ENCODE data around the gene EMC9. TPM values are rescaled to one million over a fixed set of nuclear protein-coding genes. Genes with fewer than 3 reads are reported as not detected.

The EMC9 gene
- total and polyA plus RNA-seq, 2 of the 8 experiments (the other 6 are each of a cell fraction or from before 2014, with no cell fraction given), result 38.4 to 47.2 TPM

- no peak overlapping the region for H3K4me3 ChIP-seq (ENCODE audit: extremely low read depth in 1 of 4, insufficient read depth in 2 of 4, low read depth in 3 of 4, low read length in 4 of 4)
- H3K9me3 ChIP-seq (ENCODE audit: insufficient read depth in 2 of 2, low read depth in 1 of 2, low read length in 1 of 2), result no peaks in the 10 kb centered on the region
- no peak overlapping the region for H3K4me2 ChIP-seq (ENCODE audit: insufficient read depth in 1 of 2, low read depth in 2 of 2, low read length in 2 of 2)
- H3K4ac ChIP-seq (replicated peaks; ENCODE audit: insufficient read length, low read depth, low read length), result no peak overlapping the region
- H3K18ac ChIP-seq (ENCODE audit: extremely low read depth, low read length), result no peak overlapping the region
- H3K14ac ChIP-seq (ENCODE audit: insufficient read length), result no peak overlapping the region
- H4K91ac ChIP-seq (replicated peaks; ENCODE audit: insufficient read length, low read length), result no peak overlapping the region
- ChIA-PET CTCF (ENCODE audit: partially characterized antibody) (interaction anchor here (1.0 to 3.7 kb wide), 8 partner anchors 8 to 60 kb away, joined by 3 to 26 read pairs (median 5); partner anchors contain the start of genes EMC9, IRF9 and PSME1), POLR2A (ENCODE audit: partially characterized antibody) (interaction anchor here (0.8 to 9.6 kb wide), 16 partner anchors 8 to 91 kb away, joined by 3 to 86 read pairs (median 6); partner anchors contain the start of genes EMC9, IRF9, PCK2 and PSME1)
- DNase-seq (ENCODE audit: low read depth in 1 of 2, low spot score in 2 of 2) (no peak), FAIRE-seq (no peak)
- no peak overlapping the region for H3K9ac ChIP-seq (replicated peaks in 1 of 4; ENCODE audit: extremely low read depth in 1 of 4, low read depth in 3 of 4, low read length in 3 of 4)
- H4K8ac ChIP-seq (ENCODE audit: extremely low read depth, insufficient read depth, low read length), result no peak overlapping the region
- no peak overlapping the region for H3K56ac ChIP-seq (replicated peaks; ENCODE audit: insufficient read length, low read depth, low read length)
- H2BK20ac ChIP-seq (ENCODE audit: low read length), result no peak overlapping the region
- H2AFZ ChIP-seq (ENCODE audit: low read length), result no peak overlapping the region
- H2BK12ac ChIP-seq (ENCODE audit: low read depth, low read length), result no peak overlapping the region
- 92% methylated on average over 3 of the region's 3 CpGs; no CpG with 5 or more reads in 1 of the 2 experiments for WGBS, 2 experiments (ENCODE audit: extremely low coverage in 1 of 2, insufficient coverage in 1 of 2, insufficient read length in 1 of 2, insufficient replicate concordance in 2 of 2, low coverage in 1 of 2, low lambda C conversion rate in 2 of 2, missing lambda C conversion rate in 1 of 2)
- H2BK15ac ChIP-seq (ENCODE audit: low read length), result no peak overlapping the region
- no peaks in the 10 kb centered on the region for H3K27me3 ChIP-seq (replicated peaks in 1 of 4; ENCODE audit: control insufficient read depth in 3 of 4, extremely low read depth in 1 of 4, insufficient read depth in 3 of 4, low read length in 3 of 4)
- H2BK120ac ChIP-seq (replicated peaks; ENCODE audit: low read depth, low read length), result no peak overlapping the region
- H3K79me2 ChIP-seq (ENCODE audit: control insufficient read depth in 1 of 2, insufficient read depth in 2 of 2, low read length in 2 of 2), result peaks cover 0 to 28% of the 10 kb centered on the region in 2 experiments; a peak in 3 of 4 replicates
- 0 out of 2 replicates have a peak overlapping the region, but pooled peaks have one; percentile 71 for H2AK5ac ChIP-seq (ENCODE audit: low read depth, low read length)
- no peak overlapping the region for H3K27ac ChIP-seq (ENCODE audit: low read depth, low read length)
- peaks cover 0 to 10% (median 7%) of the 10 kb centered on the region in 4 experiments; a peak in 5 of 7 replicates for H3K4me1 ChIP-seq (replicated peaks in 1 of 4; ENCODE audit: control insufficient read depth in 3 of 4, insufficient read depth in 4 of 4, low read length in 3 of 4)
- no peak overlapping the region for H2BK5ac ChIP-seq (ENCODE audit: low read depth, low read length)
- H4K20me1 ChIP-seq (replicated peaks in 1 of 2; ENCODE audit: control insufficient read depth in 1 of 2, insufficient read depth in 2 of 2, low read length in 2 of 2), result peaks cover 0 to 19% of the 10 kb centered on the region in 2 experiments
- H3K36me3 ChIP-seq (ENCODE audit: control insufficient read depth in 2 of 4, insufficient read depth in 4 of 4, low read length in 3 of 4), result peaks cover 14 to 32% (median 29%) of the 10 kb centered on the region in 4 experiments
- peaks cover 11% of the 10 kb centered on the region; the same call in 1 of the 2 replicates for H3K79me1 ChIP-seq (ENCODE audit: low read depth, low read length)
- no peak overlapping the region for H3K23ac ChIP-seq (ENCODE audit: insufficient read length)
- no peak overlapping the region for H4K5ac ChIP-seq (ENCODE audit: insufficient read length, low read depth, low read length)
- peaks cover 10% of the 10 kb centered on the region for H3K23me2 ChIP-seq (ENCODE audit: low read depth, low read length)
- TF ChIP-seq FOSL1 (IDR thresholded peaks at IDR 0.05; ENCODE audit: insufficient read depth, low read depth, low read length), result no peak
- TF ChIP-seq BACH1 (IDR thresholded peaks at IDR 0.05; ENCODE audit: low read length), result no peak
- TF ChIP-seq POLR2AphosphoS5 (IDR thresholded peaks at IDR 0.05; ENCODE audit: low read depth, low read length), result no peak
- no peak for TF ChIP-seq SIN3A (conservative IDR thresholded peaks at IDR 0.05 in 1 of 2, IDR thresholded peaks at IDR 0.05 in 1 of 2; ENCODE audit: low read depth in 1 of 2, low read length in 2 of 2)
- TF ChIP-seq CHD1 (IDR thresholded peaks at IDR 0.05; ENCODE audit: low read depth, low read length), result no peak
- TF ChIP-seq NRF1 (IDR thresholded peaks at IDR 0.05; ENCODE audit: low read depth, low read length), result no peak
- no peak for TF ChIP-seq EGR1 (IDR thresholded peaks at IDR 0.05; ENCODE audit: borderline replicate concordance, low read depth, low read length)
- no peak for TF ChIP-seq CREB1 (IDR thresholded peaks at IDR 0.05)
- no peak for TF ChIP-seq MAFK (IDR thresholded peaks at IDR 0.05; ENCODE audit: low read depth, low read length)
Measured at GRCh38 chr14:24149302-24149969, 8.0 kb upstream of the EMC9 start.

Measured in H1 (cell line).